Lower lobe of right lung (tissue), 2 donors: ENCODE measurements around the gene CANT1. TPM values are rescaled to one million over a fixed set of nuclear protein-coding genes. Genes with fewer than 3 reads are reported as not detected.

Source experiments
- ATAC-seq, 2 donors: fragments of 200-7000 bp; cut with Tn5 transposase; one replicate each; pipeline ENCODE4 v1.9.1; 2020 to 2022; ENCODE audit warnings: mild to moderate bottlenecking in 2 of 2, moderate library complexity in 2 of 2
- DNase-seq: peaks from one replicate; pipeline ENCODE4 v3.0.0-alpha.2; 2020
- H3K27ac ChIP-seq: fragments of 200-600 bp; one replicate; pipeline ENCODE4 v1.8.0; 2022
- H3K27me3 ChIP-seq: fragments of 200-600 bp; one replicate; pipeline ENCODE4 v1.8.0; 2022; ENCODE audit warnings: low read depth
- H3K36me3 ChIP-seq: fragments of 200-600 bp; one replicate; pipeline ENCODE4 v1.8.0; 2022; ENCODE audit warnings: mild to moderate bottlenecking
- H3K4me1 ChIP-seq: fragments of 200-600 bp; one replicate; pipeline ENCODE4 v1.8.0; 2022
- H3K4me3 ChIP-seq: fragments of 200-600 bp; one replicate; pipeline ENCODE4 v1.8.0; 2022; ENCODE audit warnings: mild to moderate bottlenecking
- H3K9me3 ChIP-seq: fragments of 200-600 bp; one replicate; pipeline ENCODE4 v1.8.0; 2022
- CTCF ChIP-seq: fragments of 200-600 bp; IDR thresholded peaks from one replicate; pipeline ENCODE4 v1.8.0; 2022; ENCODE audit warnings: antibody characterized with exemption, mild to moderate bottlenecking
- intact Hi-C: fragments of 100-400 bp; cut with DNase I; formaldehyde crosslinking; loops from one replicate; pipeline ENCODE4 v1.11.0; 2022
- total RNA-seq: library from RNA; stranded (reverse); fragmentation: NEBNext Ultra II Directional; extraction: Animal tissue kit (Norgen Biotek cat#: 25700); gene quantifications from one replicate; pipeline ENCODE4 v1.2.1, GENCODE V29; 2021
- donor health status: DM: no; HTN: yes; CAD: no; lungs with severe emphysema.

Gene CANT1
- total RNA-seq, 1 donor from 2014 or later, result 54.4 TPM

GRCh38 chr17:79027925-79028491 lies 18.4 kb upstream of the CANT1 start:
- no peak for DNase-seq
- intact Hi-C loops, result no loop called here

GRCh38 chr17:79027274-79027924 lies 17.8 kb upstream of the CANT1 start:
- no peaks in the 10 kb centered on the region for H3K36me3 ChIP-seq
- no peak for TF ChIP-seq CTCF
- ATAC-seq, result no peak
- peaks cover 9% of the 10 kb centered on the region for H3K27me3 ChIP-seq
- peak overlapping the region; percentile 67 for H3K27ac ChIP-seq
- H3K4me3 ChIP-seq, result peak overlapping the region; percentile 9
- intact Hi-C loops, result no loop called here
- no peak for DNase-seq
- peaks cover 62% of the 10 kb centered on the region for H3K4me1 ChIP-seq
- no peaks in the 10 kb centered on the region for H3K9me3 ChIP-seq

More at GRCh38 chr17:79027925-79028491, 18.4 kb upstream of the CANT1 start:
- peak in 1 of 2 donors; percentile 3 for ATAC-seq
- H3K9me3 ChIP-seq, result no peaks in the 10 kb centered on the region
- no peak for TF ChIP-seq CTCF
- H3K27ac ChIP-seq, result peak overlapping the region; percentile 67
- peaks cover 9% of the 10 kb centered on the region for H3K27me3 ChIP-seq
- no peak overlapping the region for H3K4me3 ChIP-seq
- H3K36me3 ChIP-seq, result no peaks in the 10 kb centered on the region
- peaks cover 56% of the 10 kb centered on the region for H3K4me1 ChIP-seq

GRCh38 chr17:79026376-79027273 lies 17.1 kb upstream of the CANT1 start:
- no peaks in the 10 kb centered on the region for H3K9me3 ChIP-seq
- intact Hi-C loops, result no loop called here
- peaks cover 70% of the 10 kb centered on the region for H3K4me1 ChIP-seq
- H3K36me3 ChIP-seq, result no peaks in the 10 kb centered on the region
- peak overlapping the region; percentile 70 for H3K4me3 ChIP-seq
- TF ChIP-seq CTCF, result no peak
- DNase-seq, result no peak
- ATAC-seq, result peak in 1 of 2 donors; percentile 11
- H3K27me3 ChIP-seq, result peaks cover 9% of the 10 kb centered on the region
- H3K27ac ChIP-seq, result peak overlapping the region; percentile 67

GRCh38 chr17:79024901-79025737 lies 15.6 kb upstream of the CANT1 start:
- Histone ChIP-seq H3K9me3 (no peaks in the 10 kb centered on the region), H3K4me1 (peaks cover 85% of the 10 kb centered on the region), H3K36me3 (no peaks in the 10 kb centered on the region), H3K27me3 (peaks cover 9% of the 10 kb centered on the region), H3K4me3 (peak overlapping the region; percentile 70), H3K27ac (peak overlapping the region; percentile 74)
- DNase-seq (no peak), ATAC-seq (no peak)
- no peak for TF ChIP-seq CTCF
- intact Hi-C loops, result no loop called here
